Fibroblast of skin of left biceps (primary cell): ENCODE data around the gene FHOD3.

Experiments
- DNase-seq, 2 experiments: peaks; one replicate each; pipeline ENCODE4 v3.0.0-alpha.2; 2013; ENCODE audit warnings: low read depth in 2 of 2

Gene FHOD3

DNA sequence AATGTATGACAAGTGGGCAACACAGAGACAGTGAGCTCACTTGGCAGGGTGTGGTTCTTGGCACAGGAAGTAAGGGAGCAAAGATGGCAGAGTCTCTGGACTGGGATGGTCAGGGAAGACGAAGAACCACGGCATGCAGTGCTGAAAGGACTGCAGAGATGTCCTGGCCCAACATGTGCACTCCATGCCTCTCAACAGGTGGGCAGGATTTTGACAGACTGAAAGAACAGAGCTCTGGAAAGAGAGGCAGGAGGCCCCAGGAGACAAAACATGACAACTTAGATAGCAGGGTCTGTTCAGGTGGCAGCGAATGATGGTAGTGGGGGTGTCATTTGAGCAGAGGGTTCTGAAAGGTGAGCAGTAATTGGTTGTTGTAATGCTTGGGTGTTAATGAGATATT is 180.3 kb downstream of the FHOD3 start:
- no peak for DNase-seq

DNA sequence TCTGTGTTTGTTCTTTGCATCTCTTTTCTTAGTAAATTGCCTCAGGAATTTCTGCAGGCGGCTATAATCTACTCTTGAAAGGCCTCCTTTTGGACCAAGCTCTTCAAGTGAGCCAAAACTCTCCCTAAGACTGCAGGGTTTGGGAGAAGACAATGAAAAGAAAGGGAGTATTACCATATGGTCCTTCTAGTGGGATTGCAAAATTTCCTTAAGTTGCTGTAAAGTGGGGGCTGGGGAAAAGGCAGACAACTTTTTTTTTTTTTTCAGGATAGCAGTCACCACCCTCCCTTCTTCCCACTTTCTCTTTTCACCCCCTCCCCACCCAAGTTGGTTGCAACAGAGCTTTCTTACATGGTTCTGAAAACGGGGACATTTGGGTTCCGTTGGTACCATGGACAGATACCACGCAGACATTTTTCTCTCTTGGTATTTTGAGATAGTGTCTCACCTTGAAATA is 183.7 kb downstream of the FHOD3 start:
- no peak for DNase-seq

DNA sequence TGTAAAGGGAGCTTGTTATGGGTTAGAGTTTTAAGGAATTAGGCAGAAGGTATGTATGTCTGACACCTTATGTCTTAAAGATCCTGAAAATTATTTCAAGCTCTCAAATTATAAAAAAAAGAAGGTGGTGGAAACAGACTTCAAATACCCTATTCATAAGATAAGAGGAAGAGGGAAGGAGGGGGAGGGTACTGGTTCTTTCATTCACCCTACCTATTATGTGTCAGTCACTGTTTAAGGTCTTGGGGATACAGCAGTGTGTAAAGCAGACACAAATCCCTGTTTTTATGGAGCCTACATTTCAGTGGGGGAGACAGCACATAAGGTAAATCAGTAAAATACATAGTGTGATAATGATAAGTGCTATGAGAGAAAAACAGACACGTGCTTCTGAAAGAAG is 184.4 kb downstream of the FHOD3 start:
- no peak for DNase-seq

DNA sequence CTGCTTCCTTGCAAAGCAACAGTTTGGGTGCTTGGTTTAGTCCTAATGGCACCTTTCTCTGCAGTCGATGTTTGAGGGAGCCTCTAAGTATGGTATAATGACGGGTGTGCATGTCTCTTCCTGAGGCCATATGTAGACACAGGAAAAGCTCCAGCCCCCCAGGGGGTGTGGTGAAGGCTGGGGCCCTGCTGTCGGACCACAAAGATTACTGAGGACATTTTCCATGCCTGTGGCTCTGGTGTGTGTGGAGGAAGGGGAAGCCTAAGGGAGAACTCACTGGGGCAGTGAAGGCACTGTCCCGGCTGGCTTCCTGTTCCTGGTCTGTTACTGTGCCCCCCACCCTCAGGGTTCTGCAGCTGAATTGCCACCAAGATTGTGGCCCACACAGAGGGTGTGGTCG is 187.1 kb downstream of the FHOD3 start:
- DNase-seq, result no peak

DNA sequence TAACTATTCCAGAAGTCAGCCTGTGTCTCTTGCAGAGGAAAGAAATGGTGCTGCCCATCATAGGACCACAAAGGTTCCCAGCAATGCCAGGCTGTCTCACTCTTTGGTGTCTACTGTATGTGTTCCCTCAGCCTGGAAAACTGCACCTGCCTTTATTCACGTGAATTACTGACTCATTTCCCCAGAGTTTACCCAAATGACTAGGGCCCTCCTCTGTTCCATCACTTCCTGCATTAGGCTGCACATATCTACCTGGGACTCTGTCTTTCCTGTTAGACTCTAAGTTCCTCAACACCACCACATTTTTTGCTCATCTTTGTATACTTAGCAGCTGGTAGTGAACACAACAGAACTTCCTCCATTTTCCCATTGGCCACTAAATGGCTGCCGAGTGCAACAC is 188.3 kb downstream of the FHOD3 start:
- no peak for DNase-seq

DNA sequence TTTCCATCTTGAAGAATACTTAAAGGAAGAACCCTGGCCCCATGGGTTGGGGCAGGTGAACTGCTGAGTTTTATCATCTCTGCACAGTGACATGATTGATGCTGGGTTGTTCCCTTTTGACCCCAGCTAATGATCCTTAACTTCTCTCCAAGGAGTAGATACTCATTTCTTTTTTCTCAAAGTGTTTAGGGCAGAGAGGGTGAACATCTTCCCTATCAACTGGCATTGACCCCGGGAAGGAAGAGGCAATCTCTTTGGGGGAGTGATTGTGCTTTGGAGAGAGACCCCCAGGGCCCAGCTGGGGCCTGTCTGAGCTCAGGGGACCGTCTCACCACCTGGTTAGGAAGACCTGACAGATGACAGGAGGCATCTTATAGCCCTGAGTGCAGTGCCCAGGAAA is 190.6 kb downstream of the FHOD3 start:
- DNase-seq, result no peak

DNA sequence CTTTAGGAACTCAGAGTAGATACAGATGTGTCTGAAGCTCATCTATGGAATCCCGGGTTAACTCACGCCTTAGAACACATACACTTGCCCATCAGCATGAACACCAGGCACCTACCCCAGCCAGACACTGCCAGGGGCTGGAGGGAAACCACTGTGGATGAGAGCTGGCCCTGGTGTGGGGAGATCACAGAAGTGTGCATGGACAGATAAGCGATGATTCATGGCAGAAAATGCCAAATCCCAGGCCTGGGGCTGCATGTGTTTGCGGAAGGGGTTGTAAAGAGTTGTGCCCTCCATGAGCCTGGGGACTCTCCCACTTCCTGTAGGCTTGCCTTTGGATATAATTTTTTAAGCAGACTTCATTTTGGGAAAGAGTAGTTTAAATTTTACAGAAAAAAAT is 193.4 kb downstream of the FHOD3 start:
- no peak for DNase-seq

DNA sequence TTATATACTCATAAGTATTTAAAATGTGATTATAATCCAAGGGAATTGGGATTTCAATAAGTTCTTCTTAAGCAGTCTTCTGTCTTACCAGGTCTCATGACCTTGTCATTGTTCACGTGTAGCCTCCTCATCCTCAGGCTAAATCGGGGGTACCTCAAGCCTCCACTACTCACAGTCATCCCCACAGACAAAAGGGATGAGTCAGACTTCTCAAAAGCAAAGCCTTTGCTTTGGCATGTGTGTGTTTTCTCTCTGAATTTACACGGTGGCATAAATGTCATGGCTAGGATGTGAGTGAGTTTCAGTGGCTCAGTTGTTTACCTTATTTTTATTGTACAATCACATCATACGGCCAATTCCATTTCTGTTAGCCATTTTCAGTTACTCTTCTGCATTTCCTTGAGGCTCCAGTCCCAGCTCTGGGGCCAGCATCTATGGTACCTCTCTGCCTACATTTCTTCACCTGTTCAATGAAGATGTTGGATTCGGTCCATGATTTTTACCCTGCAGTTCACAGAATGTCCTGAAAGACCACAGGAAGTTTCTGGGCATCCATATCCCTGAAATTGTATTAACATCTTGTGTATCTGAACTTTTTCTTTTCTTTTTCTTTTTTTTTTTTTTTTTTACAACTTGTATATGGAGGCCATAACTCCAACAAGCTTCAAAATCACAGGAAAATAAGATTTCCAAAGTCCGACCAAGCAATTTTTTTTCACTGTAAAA is 195.3 kb downstream of the FHOD3 start:
- no peak for DNase-seq

DNA sequence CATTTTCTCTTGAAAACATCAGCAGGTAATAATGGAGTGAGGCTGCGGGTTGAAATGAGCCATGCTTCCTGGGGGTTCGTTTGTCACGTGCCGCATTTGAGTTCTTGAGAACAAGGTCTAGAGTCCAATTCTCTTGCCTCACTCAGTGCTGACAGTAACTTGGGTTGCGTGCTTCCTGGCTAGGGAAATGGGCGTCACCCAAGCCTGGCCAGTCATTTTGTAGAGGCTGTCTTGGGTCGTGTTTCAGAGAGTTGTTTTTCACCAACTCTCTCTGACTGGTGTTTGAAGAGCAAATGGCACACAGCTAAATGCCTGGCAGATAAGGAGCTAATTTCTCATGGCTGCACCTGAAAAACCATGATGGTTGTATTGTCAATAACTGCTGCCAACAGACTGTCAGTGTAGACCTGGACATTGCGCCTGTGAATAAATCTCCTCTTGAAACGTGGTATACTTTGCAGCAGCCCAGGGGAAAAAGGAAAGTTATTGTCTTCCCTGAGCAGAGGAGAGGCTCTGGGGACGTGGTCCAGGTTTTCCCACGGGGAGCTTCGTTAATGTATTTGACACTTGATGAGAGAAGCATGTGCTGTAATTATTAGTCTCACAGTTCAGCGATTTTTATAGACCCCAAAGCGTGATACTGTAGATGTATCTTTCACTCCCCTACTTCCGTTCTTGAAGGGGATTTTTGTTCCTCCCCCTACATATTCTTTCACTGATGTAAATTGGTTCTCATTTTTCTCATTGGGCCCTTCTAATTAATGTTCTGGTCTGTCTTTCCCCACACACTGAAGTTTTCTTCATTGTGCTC is 196.0 kb downstream of the FHOD3 start:
- no peak for DNase-seq

DNA sequence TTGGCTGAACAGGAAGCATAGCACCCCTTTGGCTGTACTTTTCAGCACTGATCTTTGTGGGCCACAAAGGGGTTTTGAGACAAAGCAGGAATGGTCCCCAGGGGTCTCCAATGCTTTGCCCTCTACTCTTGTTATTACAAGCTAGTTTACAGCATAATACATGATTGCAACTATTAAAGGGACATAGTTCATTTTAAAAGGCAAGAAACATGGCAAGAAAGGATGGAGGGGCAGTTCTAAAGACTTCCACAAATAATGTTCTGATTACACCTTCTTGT is 196.6 kb downstream of the FHOD3 start:
- DNase-seq, result no peak

DNA sequence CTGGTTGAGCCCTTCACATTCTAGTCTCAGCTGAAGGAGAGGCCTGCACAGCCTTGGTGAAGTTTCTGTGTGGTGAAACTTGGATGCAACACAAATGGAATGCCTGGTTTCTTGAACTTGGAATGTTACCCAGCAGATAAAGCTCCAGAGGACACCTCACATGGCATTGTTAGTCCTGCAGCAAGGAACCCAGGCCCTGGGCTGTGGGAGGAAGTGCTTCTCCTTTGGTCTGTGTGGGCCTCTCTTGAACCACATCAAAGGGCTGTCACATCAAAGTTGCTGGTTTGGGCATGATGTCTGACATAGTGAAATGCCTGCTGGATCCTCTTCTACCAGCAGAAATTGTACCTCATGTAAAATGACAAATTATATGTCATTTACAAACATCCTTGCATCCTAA is 198.5 kb downstream of the FHOD3 start:
- DNase-seq, result no peak

DNA sequence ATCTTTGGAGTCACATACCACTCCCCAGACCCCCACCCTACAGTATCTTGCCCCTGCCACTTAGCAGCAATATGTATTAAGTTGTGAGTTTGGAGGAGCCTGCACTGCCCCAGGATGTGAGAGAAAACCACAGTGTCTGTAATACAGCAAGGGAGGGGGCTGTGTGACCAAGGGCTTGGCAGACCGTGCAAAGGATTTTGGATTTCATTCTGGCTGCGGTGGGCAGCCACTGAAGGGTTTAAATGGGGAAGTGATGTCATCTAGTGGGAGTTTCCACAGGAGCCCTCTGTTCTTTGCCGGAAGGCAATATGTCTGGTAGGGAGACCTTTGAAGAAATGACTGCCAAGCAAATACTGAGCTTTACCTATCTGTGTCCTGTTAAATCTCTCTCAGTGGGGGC is 202.4 kb downstream of the FHOD3 start:
- no peak for DNase-seq

DNA sequence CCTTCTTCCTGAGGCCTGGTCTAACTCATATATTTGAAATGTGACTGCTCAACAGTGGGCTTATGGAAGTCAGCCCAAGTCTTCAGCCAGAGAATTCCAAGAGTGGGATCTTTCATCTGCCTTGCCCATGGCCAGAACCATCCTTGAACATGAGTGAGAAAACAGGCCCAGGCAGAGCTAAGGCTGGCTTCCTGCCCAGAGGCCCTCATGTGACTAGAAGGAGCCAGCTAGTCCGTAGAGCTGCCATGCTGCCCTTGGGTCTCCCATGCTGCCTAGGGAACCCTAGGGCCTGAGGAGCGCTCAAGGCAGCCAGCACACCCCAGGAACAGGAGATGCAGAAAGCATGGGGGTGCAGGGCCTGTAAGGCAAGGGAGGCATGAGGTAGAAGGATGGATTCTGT is 203.6 kb downstream of the FHOD3 start:
- DNase-seq, result no peak

DNA sequence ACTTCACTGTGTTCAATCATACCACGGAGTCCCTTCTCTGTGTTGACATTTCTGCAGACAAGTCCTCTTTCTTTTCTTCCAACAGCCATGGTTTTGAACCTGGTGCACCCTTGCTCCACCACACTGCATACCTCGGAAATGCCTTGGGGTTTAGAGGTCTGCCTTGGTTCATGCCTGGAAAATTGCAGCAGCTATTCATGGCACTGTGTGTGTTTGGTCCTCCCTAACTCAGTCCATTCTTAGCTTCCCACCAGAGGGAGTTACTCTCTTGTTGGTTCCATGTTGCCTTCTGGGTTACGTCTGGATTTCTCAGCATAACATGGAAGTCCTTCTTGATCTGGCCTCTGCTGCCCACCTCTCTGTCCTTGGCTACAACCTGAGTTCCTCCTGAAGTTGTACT is 206.0 kb downstream of the FHOD3 start:
- DNase-seq, result no peak

DNA sequence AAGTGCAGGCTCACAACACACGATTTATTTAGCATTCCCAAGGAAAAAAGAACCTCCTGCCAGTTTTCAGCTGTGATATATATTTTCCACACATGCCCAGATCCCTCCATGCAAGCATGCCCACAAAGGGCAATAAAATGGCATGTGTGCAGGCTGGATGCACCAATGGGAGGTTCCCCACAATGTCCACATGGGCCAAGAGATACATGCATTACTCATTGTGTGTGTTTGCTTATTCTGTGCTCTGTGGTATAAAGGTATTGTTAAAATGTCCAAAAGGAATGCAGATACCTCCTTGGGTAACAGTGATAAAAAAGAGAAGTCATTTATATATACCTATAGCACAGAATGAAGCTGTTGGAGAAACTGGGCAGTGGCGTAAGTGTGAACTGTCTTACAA is 207.4 kb downstream of the FHOD3 start:
- no peak for DNase-seq

DNA sequence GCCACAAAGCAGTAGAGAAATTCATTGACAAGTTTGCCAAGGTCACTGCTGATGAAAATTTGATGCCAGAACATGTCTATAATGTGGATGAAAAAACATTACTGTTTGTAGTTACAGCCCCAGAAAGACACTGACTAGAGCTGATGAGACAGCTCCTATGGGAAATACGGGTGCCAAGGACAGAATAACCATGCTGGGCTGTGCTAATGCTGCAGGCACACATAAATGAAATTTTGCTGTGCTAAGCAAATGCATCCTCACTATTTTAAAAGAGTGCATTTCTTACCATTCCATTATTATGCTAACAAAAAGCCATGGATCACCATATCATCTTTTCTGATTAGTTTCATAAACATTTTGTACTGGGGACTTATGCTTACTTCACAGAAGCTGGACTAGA is 208.2 kb downstream of the FHOD3 start:
- no peak for DNase-seq

DNA sequence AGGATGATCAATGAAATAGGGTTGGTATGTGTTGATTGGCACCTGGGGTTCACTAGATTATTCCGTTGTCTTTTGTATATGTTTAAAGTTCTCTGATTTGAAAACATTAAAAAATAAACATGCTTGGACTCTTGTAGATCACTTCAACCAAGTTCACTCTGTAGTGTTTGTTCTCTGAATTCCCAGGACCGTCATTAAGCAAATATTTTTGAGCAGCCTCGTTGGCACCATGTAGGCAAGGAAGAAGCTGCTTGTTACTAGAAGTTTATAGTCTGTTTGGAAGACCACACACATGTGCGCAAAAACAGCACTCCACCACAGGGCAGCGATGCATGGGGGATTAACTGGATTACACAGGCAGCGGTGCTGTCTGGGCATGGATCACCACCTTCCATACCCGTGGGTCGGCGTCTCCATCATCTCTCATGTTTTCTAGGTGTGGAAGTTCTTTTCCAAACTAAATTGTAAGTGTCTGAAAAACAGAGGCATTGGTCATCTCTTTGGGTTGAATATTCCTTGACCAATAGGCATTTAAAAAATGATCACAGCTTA is 212.2 kb downstream of the FHOD3 start:
- no peak for DNase-seq

DNA sequence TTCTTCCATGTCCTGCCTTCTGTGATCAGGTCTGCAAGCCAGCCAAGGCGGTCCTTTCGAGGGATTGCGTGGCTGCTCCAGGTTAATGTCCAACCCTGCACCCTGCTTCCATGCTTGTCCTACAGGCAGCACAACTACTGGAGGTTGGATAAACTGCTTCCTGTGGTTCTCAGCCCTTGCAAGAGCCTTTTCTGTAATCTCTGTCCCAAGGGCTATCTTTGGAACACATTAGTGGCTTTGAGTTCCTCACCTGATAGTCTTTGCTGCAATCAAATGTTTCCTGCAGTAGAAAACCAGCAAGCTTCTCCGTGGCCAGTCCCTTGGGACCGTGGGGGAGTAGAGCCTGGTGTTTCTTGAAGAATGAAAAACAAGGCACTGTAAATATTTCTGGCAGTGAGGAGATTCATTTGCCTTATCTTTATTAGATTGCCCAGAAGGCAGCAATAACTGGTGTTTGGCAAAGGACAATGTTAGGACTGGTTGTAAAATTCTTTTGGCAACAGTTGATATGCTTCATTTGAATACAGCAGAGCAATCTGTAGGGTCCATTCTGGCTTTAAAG is 214.4 kb downstream of the FHOD3 start:
- no peak for DNase-seq

DNA sequence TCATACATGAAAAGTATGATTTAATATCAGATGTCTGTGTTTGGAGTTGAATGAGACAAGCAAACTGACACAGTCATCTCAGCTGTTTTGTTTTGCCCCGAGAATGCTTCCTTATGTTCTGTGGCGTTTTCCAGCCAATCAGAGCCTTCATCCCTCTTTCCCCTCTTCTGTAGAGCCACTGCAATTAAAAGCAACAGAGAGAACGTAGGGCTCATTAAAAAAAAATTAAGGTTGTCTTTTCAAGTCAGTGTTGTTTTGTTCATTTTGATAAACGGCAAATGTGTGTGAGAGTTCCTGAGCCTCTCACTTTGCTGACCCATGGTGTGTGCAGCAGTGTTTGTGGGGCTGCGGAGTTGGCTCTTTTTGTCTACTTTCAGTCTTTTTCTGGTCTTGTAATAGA is 216.0 kb downstream of the FHOD3 start:
- DNase-seq, result no peak

DNA sequence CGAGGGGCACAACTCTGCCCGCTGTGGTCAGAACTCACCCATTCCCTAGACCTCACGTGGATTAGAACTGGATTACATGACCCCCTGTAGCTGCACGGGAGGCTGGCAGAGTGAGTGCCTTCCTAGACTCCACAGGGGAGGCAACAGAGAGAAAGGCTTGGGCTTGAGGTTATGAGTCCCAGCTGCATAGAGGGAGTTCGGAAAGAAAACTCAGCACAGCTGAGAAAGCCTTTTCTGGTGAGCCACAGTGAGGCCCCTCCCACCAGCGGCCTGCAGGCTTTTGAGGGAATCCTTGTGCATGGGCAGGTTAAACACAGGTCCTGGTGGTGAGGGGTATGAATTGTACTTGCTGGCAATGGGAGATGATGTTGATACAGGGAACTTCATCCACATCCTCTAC is 217.3 kb downstream of the FHOD3 start:
- no peak for DNase-seq

DNA sequence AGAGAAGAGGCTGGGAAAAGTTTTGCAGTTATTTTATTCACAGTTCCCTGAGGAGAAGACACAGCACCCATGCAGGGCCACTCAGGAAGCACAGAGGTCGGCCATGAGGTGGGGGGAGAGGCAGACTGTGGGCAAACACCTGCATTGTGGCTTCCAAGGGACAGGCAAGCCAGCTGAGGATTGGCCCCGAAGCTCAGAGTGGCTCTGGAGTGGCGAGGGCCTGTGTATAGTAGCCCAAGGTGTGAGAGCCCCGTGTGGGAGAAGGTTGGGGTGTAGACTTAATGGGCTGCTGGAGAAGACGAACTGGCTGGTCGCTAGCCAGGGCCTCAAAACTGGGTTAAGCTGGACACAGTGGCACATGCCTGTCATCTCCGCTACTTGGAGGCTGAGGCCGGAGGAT is 218.7 kb downstream of the FHOD3 start:
- DNase-seq, result no peak

DNA sequence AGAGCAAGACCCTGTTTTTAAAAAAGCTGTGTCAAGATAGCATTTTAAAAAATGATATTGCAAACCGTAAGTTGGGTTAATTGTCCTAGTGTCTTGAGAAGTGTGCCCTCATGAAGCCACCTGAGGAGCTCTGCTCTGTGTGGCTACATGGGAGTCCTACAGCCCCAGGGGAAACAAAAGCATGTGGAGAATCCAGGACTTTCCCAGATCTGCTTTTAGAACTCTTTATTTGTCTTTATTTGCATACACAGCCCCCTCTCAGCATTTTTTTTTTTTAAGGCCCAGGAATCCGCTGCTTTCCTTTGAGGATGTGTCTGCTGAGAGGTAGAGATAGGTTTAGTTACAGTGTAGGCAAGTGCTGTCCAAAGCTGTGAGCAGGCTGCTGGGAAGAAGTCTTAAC is 219.2 kb downstream of the FHOD3 start:
- DNase-seq, result no peak

DNA sequence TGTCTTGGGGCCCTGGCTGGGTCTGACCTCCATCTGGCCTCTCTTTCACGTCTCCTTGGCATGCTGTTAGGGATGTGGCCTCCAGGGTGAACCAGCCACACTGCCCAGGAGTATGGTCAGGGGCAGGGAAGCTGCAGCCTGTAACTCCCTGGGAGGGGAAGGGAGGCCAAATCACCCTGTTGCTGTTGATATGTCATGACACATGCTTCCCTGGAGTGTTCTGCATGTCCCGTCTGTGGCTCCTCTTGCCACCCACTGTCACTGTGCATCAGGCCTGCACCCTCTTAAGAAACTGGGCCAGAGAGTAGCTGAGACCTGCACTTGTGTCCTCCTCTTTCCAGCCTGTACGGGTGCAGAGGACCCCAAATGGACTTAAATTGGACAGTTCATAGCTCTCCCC is 221.3 kb downstream of the FHOD3 start:
- DNase-seq, result no peak
